ENCODE measurements around the gene ADAM17.
"Not testable (repeated sequence)": the region's sequence is repeated elsewhere in the genome, so short reads cannot be mapped to it uniquely, and the experiment has no call there.

Gene ADAM17

DNA sequence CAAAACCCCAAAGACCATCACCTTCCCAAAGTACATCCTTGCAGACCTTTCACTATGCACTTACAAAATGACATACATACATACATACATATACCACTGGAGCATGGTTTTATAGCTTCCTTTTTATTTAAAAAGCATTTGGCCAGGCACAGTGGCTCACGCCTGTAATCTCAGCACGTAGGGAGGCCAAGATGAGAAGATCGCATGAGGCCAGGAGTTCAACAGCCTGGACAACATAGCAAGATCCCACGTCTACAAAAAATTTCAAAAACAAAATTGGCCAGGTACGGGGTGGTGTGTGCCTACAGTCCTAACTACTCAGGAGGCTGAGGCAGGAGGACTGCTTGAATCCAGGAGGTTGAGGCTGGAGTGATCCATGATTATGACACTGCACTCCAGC lies 29.9 kb upstream of the ADAM17 start:
- Histone ChIP-seq H3K36me3 (replicated peaks in 1 of 2; ENCODE audit: control insufficient read depth in 2 of 2, insufficient read depth in 2 of 2, low read length in 2 of 2) (peaks cover 10 to 89% of the 10 kb centered on the region in 2 donors), H2AFZ (ENCODE audit: low read length) (no peak overlapping the region), H3K4me2 (ENCODE audit: insufficient read depth, low read length, poor library complexity, severe bottlenecking) (no peak overlapping the region), H2BK5ac (ENCODE audit: low read length) (no peak overlapping the region), H3K9ac (ENCODE audit: low read depth, low read length, poor library complexity) (no peak overlapping the region), H3K14ac (ENCODE audit: low read length) (no peak overlapping the region), H2BK15ac (ENCODE audit: low read length) (no peak overlapping the region), H3K4me1 (ENCODE audit: control insufficient read depth in 2 of 2, insufficient read depth in 1 of 2, low read depth in 1 of 2, low read length in 2 of 2) (no peaks in the 10 kb centered on the region), H2AK5ac (ENCODE audit: low read depth, low read length) (no peak overlapping the region), H3K9me3 (replicated peaks in 1 of 2; ENCODE audit: control insufficient read depth in 2 of 2, insufficient read depth in 1 of 2, low read depth in 1 of 2, low read length in 2 of 2) (no peaks in the 10 kb centered on the region), H3K18ac (ENCODE audit: low read length) (no peak overlapping the region), H3K79me1 (ENCODE audit: low read depth, low read length) (no peaks in the 10 kb centered on the region), H2BK12ac (ENCODE audit: low read length) (no peak overlapping the region), H3K23ac (ENCODE audit: low read depth, low read length, poor library complexity) (no peak overlapping the region), H4K8ac (ENCODE audit: low read depth, low read length) (no peak overlapping the region), H3K27me3 (ENCODE audit: control insufficient read depth in 3 of 3, insufficient read depth in 3 of 3, low read depth in 1 of 3, low read length in 3 of 3) (no peaks in the 10 kb centered on the region), H3K4me3 (ENCODE audit: low read length in 2 of 2) (no peak overlapping the region), H4K91ac (ENCODE audit: low read depth, low read length, poor library complexity) (no peak overlapping the region), H2BK120ac (ENCODE audit: low read depth, low read length) (no peak overlapping the region), H3K27ac (replicated peaks; ENCODE audit: low read length) (no peak overlapping the region), H3K4ac (ENCODE audit: low read length) (no peak overlapping the region)
- DNase-seq (ENCODE audit: low spot score) = no peak
- no CpG with 5 or more reads among the region's 5 CpGs for WGBS, 2 donors (ENCODE audit: extremely low coverage in 2 of 2, insufficient read length in 2 of 2, insufficient replicate concordance in 1 of 2)

DNA sequence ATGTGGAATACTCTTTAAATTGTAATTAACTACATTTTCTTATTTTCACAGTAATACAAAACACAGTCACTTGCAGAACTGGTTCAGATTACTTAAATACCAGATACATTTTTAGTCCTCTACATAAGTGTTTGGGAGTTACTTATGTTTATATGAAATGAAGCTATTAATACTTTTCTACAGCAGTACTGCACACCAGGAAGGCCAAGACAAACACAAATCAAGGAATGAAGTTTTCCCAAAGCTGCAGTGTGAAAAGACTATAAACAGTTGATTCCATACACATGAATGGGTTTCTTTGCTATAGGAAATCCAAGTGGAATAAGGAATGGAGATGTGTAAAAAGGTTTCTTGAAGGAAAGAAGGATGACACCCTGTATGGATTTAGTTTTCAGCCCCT lies 29.3 kb upstream of the ADAM17 start:
- not testable (repeated sequence) for H2BK120ac ChIP-seq (ENCODE audit: low read depth, low read length); H3K4ac ChIP-seq (ENCODE audit: low read length); H3K18ac ChIP-seq (ENCODE audit: low read length); H3K4me3 ChIP-seq (ENCODE audit: low read length in 2 of 2); H2AK5ac ChIP-seq (ENCODE audit: low read depth, low read length); H3K27me3 ChIP-seq (ENCODE audit: control insufficient read depth in 3 of 3, insufficient read depth in 3 of 3, low read depth in 1 of 3, low read length in 3 of 3); H3K9me3 ChIP-seq (replicated peaks in 1 of 2; ENCODE audit: control insufficient read depth in 2 of 2, insufficient read depth in 1 of 2, low read depth in 1 of 2, low read length in 2 of 2); DNase-seq (ENCODE audit: low spot score); H2AFZ ChIP-seq (ENCODE audit: low read length); H3K4me1 ChIP-seq (ENCODE audit: control insufficient read depth in 2 of 2, insufficient read depth in 1 of 2, low read depth in 1 of 2, low read length in 2 of 2); H4K8ac ChIP-seq (ENCODE audit: low read depth, low read length); H4K91ac ChIP-seq (ENCODE audit: low read depth, low read length, poor library complexity); H2BK12ac ChIP-seq (ENCODE audit: low read length); H3K4me2 ChIP-seq (ENCODE audit: insufficient read depth, low read length, poor library complexity, severe bottlenecking); H3K27ac ChIP-seq (replicated peaks; ENCODE audit: low read length); H3K79me1 ChIP-seq (ENCODE audit: low read depth, low read length); H3K14ac ChIP-seq (ENCODE audit: low read length); H3K23ac ChIP-seq (ENCODE audit: low read depth, low read length, poor library complexity); H2BK5ac ChIP-seq (ENCODE audit: low read length); H3K9ac ChIP-seq (ENCODE audit: low read depth, low read length, poor library complexity); H2BK15ac ChIP-seq (ENCODE audit: low read length)
- H3K36me3 ChIP-seq (replicated peaks in 1 of 2; ENCODE audit: control insufficient read depth in 2 of 2, insufficient read depth in 2 of 2, low read length in 2 of 2) = peaks cover 12 to 88% of the 10 kb centered on the region in 2 donors

- DNase-seq (ENCODE audit: low spot score) = no peak
- no CpG with 5 or more reads among the region's 5 CpGs for WGBS, 2 donors (ENCODE audit: extremely low coverage in 2 of 2, insufficient read length in 2 of 2, insufficient replicate concordance in 1 of 2)
These were observed 27.0 kb upstream of the ADAM17 start for GRCh38 chr2:9582624-9583023.

GRCh38 chr2:9578467-9579235 lies 23.0 kb upstream of the ADAM17 start:
- Histone ChIP-seq H3K4me3 (ENCODE audit: low read length in 2 of 2) (no peak overlapping the region), H3K9me3 (replicated peaks in 1 of 2; ENCODE audit: control insufficient read depth in 2 of 2, insufficient read depth in 1 of 2, low read depth in 1 of 2, low read length in 2 of 2) (no peaks in the 10 kb centered on the region), H2BK120ac (ENCODE audit: low read depth, low read length) (no peak overlapping the region), H3K4me2 (ENCODE audit: insufficient read depth, low read length, poor library complexity, severe bottlenecking) (no peak overlapping the region), H3K4me1 (ENCODE audit: control insufficient read depth in 2 of 2, insufficient read depth in 1 of 2, low read depth in 1 of 2, low read length in 2 of 2) (peaks cover 0 to 2% of the 10 kb centered on the region in 2 donors), H3K4ac (ENCODE audit: low read length) (no peak overlapping the region), H3K36me3 (replicated peaks in 1 of 2; ENCODE audit: control insufficient read depth in 2 of 2, insufficient read depth in 2 of 2, low read length in 2 of 2) (peaks cover 3 to 27% of the 10 kb centered on the region in 2 donors), H2AK5ac (ENCODE audit: low read depth, low read length) (no peak overlapping the region), H3K27me3 (ENCODE audit: control insufficient read depth in 3 of 3, insufficient read depth in 3 of 3, low read depth in 1 of 3, low read length in 3 of 3) (no peaks in the 10 kb centered on the region), H3K79me1 (ENCODE audit: low read depth, low read length) (no peaks in the 10 kb centered on the region), H3K14ac (ENCODE audit: low read length) (no peak overlapping the region), H4K8ac (ENCODE audit: low read depth, low read length) (no peak overlapping the region), H2BK5ac (ENCODE audit: low read length) (no peak overlapping the region), H3K18ac (ENCODE audit: low read length) (no peak overlapping the region), H3K27ac (replicated peaks; ENCODE audit: low read length) (peak overlapping the region; percentile 39), H3K23ac (ENCODE audit: low read depth, low read length, poor library complexity) (no peak overlapping the region), H2AFZ (ENCODE audit: low read length) (no peak overlapping the region), H3K9ac (ENCODE audit: low read depth, low read length, poor library complexity) (no peak overlapping the region), H4K91ac (ENCODE audit: low read depth, low read length, poor library complexity) (no peak overlapping the region), H2BK15ac (ENCODE audit: low read length) (no peak overlapping the region), H2BK12ac (ENCODE audit: low read length) (no peak overlapping the region)
- DNase-seq (ENCODE audit: low spot score) = no peak
- WGBS, 2 donors (ENCODE audit: extremely low coverage in 2 of 2, insufficient read length in 2 of 2, insufficient replicate concordance in 1 of 2) = no CpG with 5 or more reads among the region's 9 CpGs

More at GRCh38 chr2:9582624-9583023, 27.0 kb upstream of the ADAM17 start:
- Histone ChIP-seq H2BK15ac (ENCODE audit: low read length) (no peak overlapping the region), H4K8ac (ENCODE audit: low read depth, low read length) (no peak overlapping the region), H3K14ac (ENCODE audit: low read length) (no peak overlapping the region), H2BK120ac (ENCODE audit: low read depth, low read length) (no peak overlapping the region), H3K18ac (ENCODE audit: low read length) (no peak overlapping the region), H3K4me1 (ENCODE audit: control insufficient read depth in 2 of 2, insufficient read depth in 1 of 2, low read depth in 1 of 2, low read length in 2 of 2) (no peaks in the 10 kb centered on the region), H2AK5ac (ENCODE audit: low read depth, low read length) (no peak overlapping the region), H3K4ac (ENCODE audit: low read length) (no peak overlapping the region), H2AFZ (ENCODE audit: low read length) (no peak overlapping the region), H3K79me1 (ENCODE audit: low read depth, low read length) (no peaks in the 10 kb centered on the region), H3K27me3 (ENCODE audit: control insufficient read depth in 3 of 3, insufficient read depth in 3 of 3, low read depth in 1 of 3, low read length in 3 of 3) (no peaks in the 10 kb centered on the region), H3K9ac (ENCODE audit: low read depth, low read length, poor library complexity) (no peak overlapping the region), H3K4me2 (ENCODE audit: insufficient read depth, low read length, poor library complexity, severe bottlenecking) (no peak overlapping the region), H2BK12ac (ENCODE audit: low read length) (no peak overlapping the region), H3K27ac (replicated peaks; ENCODE audit: low read length) (no peak overlapping the region), H4K91ac (ENCODE audit: low read depth, low read length, poor library complexity) (no peak overlapping the region), H3K23ac (ENCODE audit: low read depth, low read length, poor library complexity) (no peak overlapping the region), H2BK5ac (ENCODE audit: low read length) (no peak overlapping the region), H3K9me3 (replicated peaks in 1 of 2; ENCODE audit: control insufficient read depth in 2 of 2, insufficient read depth in 1 of 2, low read depth in 1 of 2, low read length in 2 of 2) (no peaks in the 10 kb centered on the region), H3K36me3 (replicated peaks in 1 of 2; ENCODE audit: control insufficient read depth in 2 of 2, insufficient read depth in 2 of 2, low read length in 2 of 2) (peaks cover 10 to 66% of the 10 kb centered on the region in 2 donors), H3K4me3 (ENCODE audit: low read length in 2 of 2) (no peak overlapping the region)

All from neuronal stem cell (in vitro differentiated cells).